GM23248 (cell line): ENCODE results near the gene ACP2. TPM values are rescaled to one million over a fixed set of nuclear protein-coding genes. Genes with fewer than 3 reads are reported as not detected.

ENCODE experiments used
- DNase-seq: peaks from one replicate; pipeline ENCODE4 v3.0.0-alpha.2; 2015
- H2AFZ ChIP-seq: fragments of 200-600 bp; sonication (generic); 2 replicates; pipeline ENCODE4 v1.6.1; 2016; ENCODE audit warnings: antibody characterized with exemption
- H3F3A ChIP-seq: fragments of 200-600 bp; sonication (generic); 2 replicates; pipeline ENCODE4 v1.6.1; 2016; ENCODE audit warnings: mild to moderate bottlenecking, antibody characterized with exemption, mixed run types; ENCODE audit not compliant: insufficient read depth
- H3K27ac ChIP-seq: fragments of 200-600 bp; sonication (generic); 2 replicates; pipeline ENCODE4 v1.5.1; 2016; ENCODE audit warnings: mild to moderate bottlenecking
- H3K27me3 ChIP-seq: fragments of 200-600 bp; sonication (generic); replicated peaks from 2 replicates; pipeline ENCODE4 v1.6.1; 2016; ENCODE audit warnings: mild to moderate bottlenecking; ENCODE audit not compliant: insufficient read depth
- H3K36me3 ChIP-seq: fragments of 200-600 bp; sonication (generic); 2 replicates; pipeline ENCODE4 v1.6.1; 2016; ENCODE audit warnings: low read depth, mild to moderate bottlenecking
- H3K4me1 ChIP-seq: fragments of 200-600 bp; sonication (generic); 2 replicates; pipeline ENCODE4 v1.6.1; 2016; ENCODE audit warnings: mild to moderate bottlenecking; ENCODE audit not compliant: insufficient read depth
- H3K4me2 ChIP-seq: fragments of 200-600 bp; sonication (generic); one replicate; pipeline ENCODE4 v1.6.1; 2016; ENCODE audit warnings: mild to moderate bottlenecking; ENCODE audit not compliant: unreplicated experiment
- H3K4me3 ChIP-seq: fragments of 200-600 bp; sonication (generic); 2 replicates; pipeline ENCODE4 v1.5.1; 2016; ENCODE audit warnings: mild to moderate bottlenecking
- H3K79me2 ChIP-seq: fragments of 200-600 bp; sonication (generic); 2 replicates; pipeline ENCODE4 v1.6.1; 2016; ENCODE audit warnings: mild to moderate bottlenecking; ENCODE audit not compliant: insufficient read depth
- H3K9ac ChIP-seq: fragments of 200-600 bp; sonication (generic); 2 replicates; pipeline ENCODE4 v1.6.1; 2016; ENCODE audit warnings: mild to moderate bottlenecking
- H3K9me2 ChIP-seq: fragments of 200-600 bp; sonication (generic); 2 replicates; pipeline ENCODE4 v1.6.1; 2016; ENCODE audit warnings: mixed run types, mild to moderate bottlenecking, moderate library complexity; ENCODE audit not compliant: insufficient read depth
- H3K9me3 ChIP-seq: fragments of 200-600 bp; sonication (generic); one replicate; pipeline ENCODE4 v1.6.1; 2017; ENCODE audit warnings: low read depth
- H4K20me1 ChIP-seq: fragments of 200-600 bp; sonication (generic); 2 replicates; pipeline ENCODE4 v1.6.0; 2016; ENCODE audit not compliant: insufficient read depth
- EZH2 ChIP-seq: fragments of 200-600 bp; sonication (generic); IDR thresholded peaks from 2 replicates; pipeline ENCODE4 v1.6.1; 2018; ENCODE audit warnings: antibody characterized with exemption, mild to moderate bottlenecking; ENCODE audit not compliant: insufficient read depth, poor library complexity, severe bottlenecking
- EZH2phosphoT487 ChIP-seq: fragments of 200-600 bp; sonication (generic); IDR thresholded peaks from 2 replicates; pipeline ENCODE4 v1.6.1; 2018; ENCODE audit warnings: antibody characterized with exemption, moderate library complexity, mild to moderate bottlenecking, low read depth; ENCODE audit not compliant: insufficient read depth
- WGBS, 2 experiments: methylation state at CpG; one replicate each; pipeline ENCODE4 v1.1.6; 2015 to 2017; ENCODE audit warnings: low lambda C conversion rate in 2 of 2, low coverage in 1 of 2; ENCODE audit errors: missing lambda C conversion rate in 2 of 2; 5-methylcytosine and 5-hydroxymethylcytosine counted together
- in situ Hi-C: fragments of 300-500 bp; cut with MboI; formaldehyde crosslinking; loops from 2 replicates; pipeline ENCODE4 v1.15.0; 2020
- polyA plus RNA-seq: library from polyadenylated mRNA; unstranded; fragments of >200 nt; fragmentation: Nextera tagmentation; extraction: Ambion mirVana; gene quantifications from 2 replicates; pipeline ENCODE4 v1.2.1, GENCODE V29; 2016
- total RNA-seq: library from RNA; depleted of rRNA; stranded (reverse); fragments of >200 nt; shearing (Covaris generic); gene quantifications from 2 replicates; pipeline ENCODE4 v1.2.3, GENCODE V29; 2014

ACP2 gene
- total and polyA plus RNA-seq, 2 experiments from 2014 or later, result 29.0 to 48.4 TPM

- no peaks in the 10 kb centered on the region for H4K20me1 ChIP-seq
- H3K27me3 ChIP-seq, result no peaks in the 10 kb centered on the region
- no peaks in the 10 kb centered on the region for H3K36me3 ChIP-seq
- no peak overlapping the region for H3K9ac ChIP-seq
- no peak overlapping the region for H3K27ac ChIP-seq
- in situ Hi-C loops, result no loop called here
- H3K4me1 ChIP-seq, result peaks cover 20% of the 10 kb centered on the region
- no peaks in the 10 kb centered on the region for H3K79me2 ChIP-seq
- H3K4me3 ChIP-seq, result no peak overlapping the region
- WGBS, 2 experiments, result 69 to 77% methylated on average over 10 of the region's 10 CpGs
- H3K9me3 ChIP-seq, result no peaks in the 10 kb centered on the region
- H2AFZ ChIP-seq, result no peak overlapping the region
- H3K4me2 ChIP-seq, result no peak overlapping the region
- TF ChIP-seq EZH2phosphoT487 (no peak), EZH2 (no peak)
- H3K9me2 ChIP-seq, result no peaks in the 10 kb centered on the region
- H3F3A ChIP-seq, result no peaks in the 10 kb centered on the region
- DNase-seq, result peak; percentile 46
These were observed 10.8 kb upstream of the ACP2 start for GRCh38 chr11:47259232-47259977.

DNA sequence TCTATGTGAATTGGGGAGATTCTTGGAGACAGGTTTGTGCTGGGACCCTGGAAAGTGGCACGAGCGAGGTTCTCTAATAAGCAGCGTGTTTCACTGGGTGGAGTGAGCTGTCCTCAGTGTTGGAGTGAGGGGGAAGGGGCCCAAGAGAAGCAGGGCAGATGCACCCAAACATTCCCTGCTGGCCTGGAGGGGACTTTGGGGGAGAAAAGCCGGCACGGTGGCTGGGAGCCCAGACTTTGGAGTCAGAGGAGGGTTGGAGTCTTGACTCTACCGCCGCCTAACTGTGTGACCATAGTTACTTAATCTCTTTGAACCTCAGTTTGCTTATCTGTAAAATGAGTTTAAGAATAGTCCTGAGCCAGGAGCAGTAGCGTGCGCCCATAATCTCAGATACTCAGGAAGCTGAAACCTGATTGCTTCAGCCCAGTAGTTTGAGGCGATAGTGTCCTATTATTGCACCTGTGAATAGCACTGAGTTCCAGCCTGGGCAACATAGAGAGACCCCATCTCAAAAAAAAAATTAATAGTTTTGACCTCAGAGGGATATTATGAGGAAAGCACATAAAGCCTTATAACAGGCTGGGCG, 9.8 kb upstream of the ACP2 start:
- peak overlapping the region; percentile 46 for H3K9ac ChIP-seq
- H3K9me2 ChIP-seq, result no peaks in the 10 kb centered on the region
- DNase-seq, result peak; percentile 17
- H3K9me3 ChIP-seq, result no peaks in the 10 kb centered on the region
- peak overlapping the region; percentile 65 for H3K4me2 ChIP-seq
- H3F3A ChIP-seq, result no peaks in the 10 kb centered on the region
- WGBS, 2 experiments, result 45 to 46% methylated on average over 11 of the region's 11 CpGs
- no peaks in the 10 kb centered on the region for H3K27me3 ChIP-seq
- no peak for TF ChIP-seq EZH2
- no peak for TF ChIP-seq EZH2phosphoT487
- H3K79me2 ChIP-seq, result no peaks in the 10 kb centered on the region
- no peaks in the 10 kb centered on the region for H4K20me1 ChIP-seq
- H3K4me1 ChIP-seq, result peaks cover 23% of the 10 kb centered on the region
- H2AFZ ChIP-seq, result peak overlapping the region; percentile 75
- no peaks in the 10 kb centered on the region for H3K36me3 ChIP-seq
- in situ Hi-C loops, result no loop called here
- H3K27ac ChIP-seq, result no peak overlapping the region
- peak overlapping the region; percentile 58 for H3K4me3 ChIP-seq

DNA sequence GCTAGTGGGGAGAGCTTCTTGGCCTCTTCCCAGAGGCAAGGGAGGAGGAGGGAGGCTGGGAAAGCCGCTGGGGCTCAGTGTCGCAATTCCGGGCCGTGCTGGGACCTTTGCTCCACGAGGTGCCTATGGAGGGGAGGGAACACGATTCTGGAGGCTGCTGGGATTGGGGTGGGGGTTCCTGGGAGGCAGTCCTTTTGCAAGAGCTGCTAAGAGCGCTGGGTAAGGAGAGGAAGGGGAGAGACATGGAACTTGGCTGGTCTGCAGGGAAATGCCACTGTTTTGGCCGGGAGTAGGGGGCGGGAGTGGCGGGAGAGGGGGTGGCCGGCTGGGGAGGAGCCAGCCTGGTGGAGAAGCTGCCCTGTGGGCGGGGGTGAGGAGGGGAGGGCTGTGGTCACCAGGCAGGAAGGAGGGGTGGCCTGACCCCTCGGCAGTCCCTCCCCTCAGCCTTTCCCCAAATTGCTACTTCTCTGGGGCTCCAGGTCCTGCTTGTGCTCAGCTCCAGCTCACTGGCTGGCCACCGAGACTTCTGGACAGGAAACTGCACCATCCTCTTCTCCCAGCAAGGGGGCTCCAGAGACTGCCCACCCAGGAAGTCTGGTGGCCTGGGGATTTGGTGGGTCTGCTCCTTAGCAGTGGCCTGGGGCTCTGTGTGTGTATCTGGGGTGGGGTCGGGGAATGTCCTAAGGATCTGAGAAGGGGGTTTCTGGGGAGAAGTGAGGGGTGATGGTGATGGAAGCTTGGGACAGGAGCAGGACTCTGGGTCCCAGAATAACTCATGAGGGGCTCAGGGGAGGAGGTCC, 9.1 kb upstream of the ACP2 start, which contains the start of gene NR1H3:
Gene NR1H3 (plus strand): TSS at position 480 of the 800 bp plus-strand sequence. CDS start 1,221 bp downstream, outside the sequence.
- peak within 1 kb of the TSS; percentile 75 for H2AFZ ChIP-seq
- peak within 1 kb of the TSS; percentile 65 for H3K4me2 ChIP-seq
- no peaks in the 10 kb centered on the region for H3K36me3 ChIP-seq
- H3K9ac ChIP-seq, result peak within 1 kb of the TSS; percentile 46
- in situ Hi-C loops, result no loop called here
- 5% methylated on average over 10 to 15 of the region's 15 CpGs for WGBS, 2 experiments
- H4K20me1 ChIP-seq, result no peaks in the 10 kb centered on the region
- peaks cover 23% of the 10 kb centered on the region for H3K4me1 ChIP-seq
- no peaks in the 10 kb centered on the region for H3K79me2 ChIP-seq
- TF ChIP-seq EZH2, result no peak
- TF ChIP-seq EZH2phosphoT487, result no peak
- H3F3A ChIP-seq, result no peaks in the 10 kb centered on the region
- H3K9me2 ChIP-seq, result no peaks in the 10 kb centered on the region
- H3K9me3 ChIP-seq, result no peaks in the 10 kb centered on the region
- peak within 1 kb of the TSS; percentile 58 for H3K4me3 ChIP-seq
- H3K27me3 ChIP-seq, result no peaks in the 10 kb centered on the region
- peak; percentile 73 for DNase-seq
- H3K27ac ChIP-seq, result no peak within 1 kb of the TSS

DNA sequence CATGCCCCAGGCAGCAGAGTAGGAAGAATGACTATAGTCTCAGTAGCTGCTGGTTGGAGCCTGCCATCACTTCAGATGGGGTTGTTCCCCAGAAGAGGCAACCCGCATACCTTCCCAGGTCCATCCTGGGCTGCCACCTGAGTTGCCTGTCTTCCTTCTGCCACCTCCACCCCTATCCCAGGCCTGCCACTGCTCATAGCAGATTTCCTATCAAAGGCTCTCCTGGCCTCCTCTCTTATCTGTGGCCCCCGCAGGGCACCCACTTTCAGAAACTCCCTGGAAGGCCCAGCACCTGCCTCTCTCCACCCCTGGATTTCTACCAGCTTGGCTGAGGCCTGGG, 8.5 kb upstream of the ACP2 start:
- Histone ChIP-seq H3K9ac (peak overlapping the region; percentile 46), H3K79me2 (no peaks in the 10 kb centered on the region), H3K36me3 (no peaks in the 10 kb centered on the region), H3F3A (no peaks in the 10 kb centered on the region), H3K4me1 (peaks cover 23% of the 10 kb centered on the region), H3K4me2 (peak overlapping the region; percentile 65), H3K4me3 (peak overlapping the region; percentile 58), H4K20me1 (no peaks in the 10 kb centered on the region), H3K27ac (no peak overlapping the region), H3K27me3 (no peaks in the 10 kb centered on the region), H3K9me3 (no peaks in the 10 kb centered on the region), H3K9me2 (no peaks in the 10 kb centered on the region), H2AFZ (peak overlapping the region; percentile 75)
- TF ChIP-seq EZH2 (no peak), EZH2phosphoT487 (no peak)
- no peak for DNase-seq
- in situ Hi-C loops, result no loop called here
- WGBS, 2 experiments, result 67 to 71% methylated on average over 2 of the region's 2 CpGs
